ENCODE results near the gene SYCN.

SYCN gene

GRCh38 chr19:39174558-39175544 is 29.2 kb downstream of the SYCN start:
- Mint-ChIP-seq H3K36me3 (ENCODE audit: low read depth) (no peaks in the 10 kb centered on the region), H3K27ac (no peak overlapping the region), H3K4me1 (ENCODE audit: low read depth) (no peaks in the 10 kb centered on the region), H3K4me3 (no peak overlapping the region), H3K27me3 (ENCODE audit: low read depth) (no peaks in the 10 kb centered on the region), H3K9me3 (no peaks in the 10 kb centered on the region)

DNA sequence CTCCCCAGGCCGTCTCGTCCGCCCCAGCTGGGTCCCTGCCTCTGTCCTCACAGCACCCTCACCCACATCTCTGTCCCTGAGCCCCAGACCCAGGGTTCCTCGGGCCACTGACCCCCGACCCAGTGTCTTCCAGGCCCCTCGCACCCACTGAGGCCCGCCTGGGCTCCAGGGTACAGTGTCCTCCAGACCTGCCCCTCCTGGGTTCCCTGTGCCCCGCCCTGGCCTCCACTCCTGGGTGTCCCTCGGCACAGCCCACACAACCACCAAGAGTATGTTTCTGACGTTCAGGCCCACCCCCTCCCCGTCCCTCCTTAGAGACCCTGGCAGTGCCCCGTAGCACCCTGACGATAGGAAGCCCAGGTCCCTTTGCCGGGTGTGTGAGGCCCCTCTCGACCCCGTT is 29.9 kb downstream of the SYCN start:
- Mint-ChIP-seq H3K27me3 (ENCODE audit: low read depth) (no peaks in the 10 kb centered on the region), H3K27ac (no peak overlapping the region), H3K4me3 (no peak overlapping the region), H3K4me1 (ENCODE audit: low read depth) (no peaks in the 10 kb centered on the region), H3K9me3 (no peaks in the 10 kb centered on the region), H3K36me3 (ENCODE audit: low read depth) (no peaks in the 10 kb centered on the region)

- Mint-ChIP-seq H3K27ac (no peak overlapping the region), H3K27me3 (ENCODE audit: low read depth) (no peaks in the 10 kb centered on the region), H3K36me3 (ENCODE audit: low read depth) (no peaks in the 10 kb centered on the region), H3K9me3 (no peaks in the 10 kb centered on the region), H3K4me3 (no peak overlapping the region), H3K4me1 (ENCODE audit: low read depth) (no peaks in the 10 kb centered on the region)
Measured at GRCh38 chr19:39173502-39173991, 30.5 kb downstream of the SYCN start.

- H3K27me3 Mint-ChIP-seq (ENCODE audit: low read depth), result no peaks in the 10 kb centered on the region
- H3K9me3 Mint-ChIP-seq, result no peaks in the 10 kb centered on the region
- no peak overlapping the region for H3K4me3 Mint-ChIP-seq
- H3K4me1 Mint-ChIP-seq (ENCODE audit: low read depth), result no peaks in the 10 kb centered on the region
- no peak overlapping the region for H3K27ac Mint-ChIP-seq
- no peaks in the 10 kb centered on the region for H3K36me3 Mint-ChIP-seq (ENCODE audit: low read depth)
Measured at GRCh38 chr19:39172700-39173501, 31.2 kb downstream of the SYCN start.

- H3K36me3 Mint-ChIP-seq (ENCODE audit: low read depth), result no peaks in the 10 kb centered on the region
- no peak overlapping the region for H3K27ac Mint-ChIP-seq
- H3K27me3 Mint-ChIP-seq (ENCODE audit: low read depth), result no peaks in the 10 kb centered on the region
- H3K9me3 Mint-ChIP-seq, result no peaks in the 10 kb centered on the region
- H3K4me1 Mint-ChIP-seq (ENCODE audit: low read depth), result no peaks in the 10 kb centered on the region
- H3K4me3 Mint-ChIP-seq, result no peak overlapping the region
Measured at GRCh38 chr19:39171479-39172465, 32.3 kb downstream of the SYCN start.

DNA sequence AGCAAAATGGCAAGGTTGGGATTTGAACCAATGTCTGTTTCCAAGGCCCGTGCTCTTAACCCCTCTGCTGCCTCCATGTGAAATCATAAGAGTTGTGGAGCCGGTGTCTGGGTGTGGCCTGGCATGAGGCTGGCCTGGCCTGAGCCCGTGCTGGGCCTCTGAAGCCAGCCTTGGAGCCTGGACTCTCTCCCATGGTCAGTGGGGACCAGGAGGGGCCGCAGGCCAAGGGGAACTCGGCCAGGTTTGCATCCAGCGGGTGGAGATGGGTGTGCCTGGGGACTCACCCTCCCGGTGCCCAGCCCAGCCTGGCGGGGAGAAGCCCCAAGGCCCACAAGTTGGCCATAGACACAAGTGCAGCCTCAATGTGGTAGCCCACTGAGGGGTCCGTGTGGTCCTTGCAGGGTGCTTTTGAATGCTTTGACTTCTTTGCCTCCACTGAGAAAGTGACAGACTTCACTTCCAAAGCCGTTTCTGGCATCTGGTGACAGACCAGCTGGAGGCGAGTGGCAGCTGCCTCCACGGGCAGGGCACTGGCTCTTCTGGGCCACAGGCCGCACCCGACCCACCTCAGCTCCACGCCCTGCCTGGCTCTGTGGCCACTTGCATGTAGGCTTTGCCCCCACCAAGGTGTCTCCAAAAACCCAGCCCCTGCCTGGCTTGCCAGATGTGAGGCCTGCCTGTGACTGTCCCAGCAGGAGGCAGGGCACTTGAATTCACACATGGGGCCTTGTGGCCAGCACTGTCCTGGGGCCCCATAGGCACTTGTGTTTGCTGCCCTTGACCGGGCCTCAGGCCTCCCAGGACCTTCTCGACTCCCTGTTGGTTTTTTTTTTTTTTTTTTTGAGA is 33.5 kb downstream of the SYCN start:
- Mint-ChIP-seq H3K27me3 (ENCODE audit: low read depth) (no peaks in the 10 kb centered on the region), H3K9me3 (no peaks in the 10 kb centered on the region), H3K27ac (no peak overlapping the region), H3K4me1 (ENCODE audit: low read depth) (no peaks in the 10 kb centered on the region), H3K4me3 (no peak overlapping the region), H3K36me3 (ENCODE audit: low read depth) (no peaks in the 10 kb centered on the region)

GRCh38 chr19:39169143-39169810 is 34.8 kb downstream of the SYCN start:
- Mint-ChIP-seq H3K27ac (no peak overlapping the region), H3K27me3 (ENCODE audit: low read depth) (no peaks in the 10 kb centered on the region), H3K4me1 (ENCODE audit: low read depth) (no peaks in the 10 kb centered on the region), H3K36me3 (ENCODE audit: low read depth) (no peaks in the 10 kb centered on the region), H3K4me3 (no peak overlapping the region), H3K9me3 (no peaks in the 10 kb centered on the region)

DNA sequence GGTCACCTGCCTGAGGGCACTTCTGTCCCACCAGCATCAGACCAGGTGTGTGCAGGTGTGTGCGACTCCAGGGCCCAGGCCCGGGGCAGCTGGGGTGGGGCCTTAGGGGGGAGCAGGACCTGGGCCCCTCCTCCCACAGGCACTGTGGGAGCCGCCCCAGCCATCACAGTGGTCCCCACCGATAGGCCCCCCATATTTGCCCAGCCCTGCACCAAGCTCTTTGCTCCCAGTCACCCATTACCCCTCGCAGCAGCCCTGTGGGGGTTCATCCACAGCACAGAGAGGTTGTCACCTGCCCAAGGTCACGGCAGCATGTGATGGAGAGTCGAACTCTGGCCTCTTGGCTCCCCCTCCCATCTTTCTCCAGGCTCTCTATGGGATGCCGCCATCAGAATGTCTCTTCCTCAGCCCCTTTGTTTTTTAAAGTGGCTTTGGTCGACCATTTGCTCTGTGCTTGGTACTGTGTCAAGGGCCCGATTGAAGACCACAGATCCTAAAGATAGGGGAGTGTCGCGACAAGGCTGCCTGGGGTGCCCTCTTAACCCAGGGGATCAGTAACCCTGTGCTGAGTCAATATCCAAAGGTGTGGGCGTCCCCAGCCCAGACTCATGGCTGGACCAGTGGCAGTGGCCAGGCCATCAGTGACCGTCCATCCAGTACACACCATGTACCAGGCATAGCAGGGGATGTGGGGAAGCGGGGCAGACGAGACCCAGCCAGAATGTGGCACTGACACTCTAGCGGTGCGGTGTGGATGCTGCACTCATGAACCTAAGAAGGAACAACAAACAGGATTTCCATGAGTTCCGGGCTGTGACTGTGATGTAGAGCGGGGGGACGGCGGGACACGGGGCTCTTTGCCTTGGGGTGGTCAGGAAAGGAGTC is 35.6 kb downstream of the SYCN start:
- H3K4me1 Mint-ChIP-seq (ENCODE audit: low read depth), result no peaks in the 10 kb centered on the region
- H3K4me3 Mint-ChIP-seq, result no peak overlapping the region
- H3K27ac Mint-ChIP-seq, result no peak overlapping the region
- no peaks in the 10 kb centered on the region for H3K9me3 Mint-ChIP-seq
- H3K36me3 Mint-ChIP-seq (ENCODE audit: low read depth), result no peaks in the 10 kb centered on the region
- no peaks in the 10 kb centered on the region for H3K27me3 Mint-ChIP-seq (ENCODE audit: low read depth)

DNA sequence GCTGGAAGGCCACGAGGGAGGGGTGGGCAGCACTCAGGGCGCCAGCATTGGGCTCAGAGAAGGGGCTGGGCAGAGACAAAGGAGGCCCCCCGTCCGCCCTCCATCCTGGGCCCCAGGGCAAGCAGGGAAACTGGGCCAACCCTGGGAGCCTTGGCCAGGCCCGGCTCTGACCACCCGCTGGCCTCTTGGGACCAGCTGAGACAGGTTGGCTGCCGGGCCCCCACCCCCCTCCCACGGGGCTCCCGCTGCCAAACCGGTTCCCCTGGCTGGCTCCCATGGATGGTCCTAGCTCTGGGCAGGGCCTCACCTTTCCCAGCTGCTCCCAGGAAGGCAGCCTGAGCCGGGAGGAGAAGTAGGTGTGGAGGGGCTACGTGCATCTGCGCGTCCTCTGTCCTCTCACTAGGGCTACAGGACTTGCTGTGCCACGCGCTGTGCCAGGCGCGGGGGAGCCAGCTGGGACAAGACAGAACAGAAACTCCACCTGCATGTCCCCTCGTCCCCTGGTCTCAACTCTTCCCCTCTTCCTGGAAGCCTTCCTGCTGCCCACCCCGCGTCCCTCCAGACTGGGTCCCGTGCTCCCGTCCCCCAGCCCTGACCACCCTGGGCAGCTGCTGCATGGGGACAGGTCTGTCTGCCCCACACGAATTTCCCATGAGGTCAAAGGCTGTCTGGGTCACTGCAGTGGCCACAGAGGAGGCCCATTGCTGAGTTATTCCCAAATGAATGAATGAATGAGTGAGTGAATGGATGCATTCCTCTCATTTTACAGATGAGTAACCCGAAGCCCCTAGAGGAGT is 36.4 kb downstream of the SYCN start:
- Mint-ChIP-seq H3K36me3 (ENCODE audit: low read depth) (no peaks in the 10 kb centered on the region), H3K4me1 (ENCODE audit: low read depth) (peaks cover 1% of the 10 kb centered on the region), H3K9me3 (no peaks in the 10 kb centered on the region), H3K27ac (no peak overlapping the region), H3K27me3 (ENCODE audit: low read depth) (no peaks in the 10 kb centered on the region), H3K4me3 (no peak overlapping the region)

GRCh38 chr19:39166571-39167391 is 37.3 kb downstream of the SYCN start:
- Mint-ChIP-seq H3K4me1 (ENCODE audit: low read depth) (peaks cover 3% of the 10 kb centered on the region), H3K4me3 (no peak overlapping the region), H3K27me3 (ENCODE audit: low read depth) (no peaks in the 10 kb centered on the region), H3K27ac (no peak overlapping the region), H3K36me3 (ENCODE audit: low read depth) (no peaks in the 10 kb centered on the region), H3K9me3 (no peaks in the 10 kb centered on the region)

- Mint-ChIP-seq H3K27ac (no peak overlapping the region), H3K9me3 (no peaks in the 10 kb centered on the region), H3K4me3 (no peak overlapping the region), H3K27me3 (ENCODE audit: low read depth) (no peaks in the 10 kb centered on the region), H3K4me1 (ENCODE audit: low read depth) (peaks cover 3% of the 10 kb centered on the region), H3K36me3 (ENCODE audit: low read depth) (no peaks in the 10 kb centered on the region)
Measured at GRCh38 chr19:39165857-39166256, 38.2 kb downstream of the SYCN start.

Measured in T-helper 1 cell treated with Interleukin-12 subunit alpha and Interleukin-12 subunit beta and Interleukin-4 antibody, amounts not matched to agents 30 μg/mL and 1 μg/mL, for 36 hours (primary cell).